HepG2 (cell line): Measurements from ENCODE around the gene HOMEZ. TPM values are rescaled to one million over a fixed set of nuclear protein-coding genes. Genes with fewer than 3 reads are reported as not detected.

ENCODE experiments used
- ATAC-seq: fragments of 200-7000 bp; cut with Tn5 transposase; 3 replicates; pipeline ENCODE4 v1.9.1; 2020; ENCODE audit warnings: mild to moderate bottlenecking, moderate library complexity
- BruUV-seq: library from RNA; stranded (reverse); fragments of 400-500 nt; replicated peaks from 2 replicates; lab custom pipeline; 2021; lab: Mats Ljungman, UMichigan
- CTCF ChIA-PET: fragments of 300-600 bp; formaldehyde crosslinking; extraction: SDS; loops from one replicate; lab custom pipeline; 2021; ENCODE audit warnings: low total read pairs, inconsistent platforms, low intra/inter-chr PET ratio; lab: Yijun Ruan, JAX
- POLR2A ChIA-PET: fragments of 350-600 bp; sonication (Branson Sonifier 250); formaldehyde crosslinking; loops from one replicate; lab custom pipeline; 2020; ENCODE audit warnings: antibody characterized with exemption, inconsistent platforms; lab: Yijun Ruan, JAX
- DNase-seq: peaks from one replicate; pipeline ENCODE4 v3.0.0-alpha.2; 2015; ENCODE audit warnings: low spot score
- FAIRE-seq: peaks from 3 replicates; lab custom pipeline; 2011; peaks lifted over from hg19 to GRCh38; lab: Jason Lieb, UNC
- H2AFZ ChIP-seq: one replicate; pipeline ENCODE4 v1.6.1; 2011; ENCODE audit warnings: low read length, inconsistent platforms
- H3K27ac ChIP-seq: fragments of 300-600 bp; 3 replicates; pipeline ENCODE4 v1.8.0; 2011; ENCODE audit warnings: mixed run types, mild to moderate bottlenecking, mixed read lengths, low read length, inconsistent platforms; ENCODE audit not compliant: insufficient read depth; ENCODE audit errors: extremely low read length
- H3K27me3 ChIP-seq, 2 experiments: fragments of 200-600 bp in 1 of 2; 2 replicates in 1 of 2; 3 replicates in 1 of 2; pipeline versions ENCODE4 v1.6.0 to v1.8.0; 2011; ENCODE audit warnings: low read length in 2 of 2, mild to moderate bottlenecking in 2 of 2, moderate library complexity in 2 of 2, inconsistent platforms in 1 of 2; ENCODE audit not compliant: insufficient read depth in 2 of 2, control insufficient read depth in 1 of 2
- H3K36me3 ChIP-seq, 2 experiments: fragments of 200-600 bp in 1 of 2; replicated peaks in 1 of 2; 2 replicates in 1 of 2; 3 replicates in 1 of 2; pipeline versions ENCODE4 v1.5.1 to v1.8.0; 2011; ENCODE audit warnings: low read length in 2 of 2, inconsistent platforms in 1 of 2; ENCODE audit not compliant: insufficient read depth in 2 of 2, control insufficient read depth in 1 of 2
- H3K4me1 ChIP-seq: 2 replicates; pipeline ENCODE4 v1.5.1; 2012; ENCODE audit warnings: low read length, inconsistent platforms; ENCODE audit not compliant: insufficient read depth
- H3K4me2 ChIP-seq: 2 replicates; pipeline ENCODE4 v1.6.0; 2011; ENCODE audit warnings: low read depth, low read length, inconsistent platforms
- H3K4me3 ChIP-seq, 3 experiments: fragments of 200-600 bp in 1 of 3; sonication (generic), shearing (Covaris generic) in 1 of 3; replicated peaks in 1 of 3; 2 replicates each; pipeline ENCODE4 v1.5.1; 2011 to 2016; ENCODE audit warnings: low read length in 3 of 3, inconsistent platforms in 2 of 3, low read depth in 2 of 3, mild to moderate bottlenecking in 2 of 3, control low read depth in 1 of 3, mixed read lengths in 1 of 3; ENCODE audit not compliant: insufficient read depth in 1 of 3
- H3K79me2 ChIP-seq: one replicate; pipeline ENCODE4 v1.6.1; 2011; ENCODE audit warnings: low read length, inconsistent platforms; ENCODE audit not compliant: insufficient read depth
- H3K9ac ChIP-seq: 2 replicates; pipeline ENCODE4 v1.6.0; 2011; ENCODE audit warnings: mild to moderate bottlenecking, low read depth, low read length, inconsistent platforms; ENCODE audit not compliant: insufficient read depth
- H3K9me3 ChIP-seq: 2 replicates; pipeline ENCODE4 v1.5.1; 2012; ENCODE audit warnings: mild to moderate bottlenecking, low read length
- H4K20me1 ChIP-seq: 2 replicates; pipeline ENCODE4 v1.6.0; 2011; ENCODE audit warnings: inconsistent platforms, mild to moderate bottlenecking, low read length, moderate library complexity; ENCODE audit not compliant: insufficient read depth
- AKAP8 ChIP-seq: sonication (generic); formaldehyde crosslinking; IDR thresholded peaks from 2 replicates; pipeline ENCODE4 v1.5.1; 2020; ENCODE audit warnings: mild to moderate bottlenecking, missing genetic modification reagents
- ATRX ChIP-seq: sonication (generic); formaldehyde crosslinking; IDR thresholded peaks from 2 replicates; pipeline ENCODE4 v1.4.0; 2020; ENCODE audit warnings: missing genetic modification reagents, borderline replicate concordance
- FOXA1 ChIP-seq, 2 experiments: fragments of 450-650 bp in 1 of 2; sonication (generic) in 1 of 2; formaldehyde crosslinking in 1 of 2; IDR thresholded peaks; 2 replicates each; pipeline versions ENCODE4 v1.4.0 to v1.6.1; 2016 to 2020; ENCODE audit warnings: missing genetic modification reagents in 1 of 2
- GATA4 ChIP-seq: sonication (generic); IDR thresholded peaks from 2 replicates; pipeline ENCODE4 v1.6.1; 2016; ENCODE audit warnings: antibody characterized with exemption, low read depth, borderline replicate concordance
- GPBP1L1 ChIP-seq: sonication (generic); formaldehyde crosslinking; IDR thresholded peaks from 2 replicates; pipeline ENCODE4 v1.5.0; 2020; ENCODE audit warnings: mild to moderate bottlenecking, missing genetic modification reagents
- KLF9 ChIP-seq: IDR thresholded peaks from 2 replicates; pipeline ENCODE4 v1.6.1; 2016; ENCODE audit warnings: low read depth
- MZF1 ChIP-seq: sonication (generic); formaldehyde crosslinking; IDR thresholded peaks from 2 replicates; pipeline ENCODE4 v1.8.1; 2023; ENCODE audit warnings: mild to moderate bottlenecking, missing genetic modification reagents, borderline replicate concordance
- RERE ChIP-seq: IDR thresholded peaks from 2 replicates; pipeline ENCODE4 v1.6.1; 2016; ENCODE audit warnings: low read depth, missing genetic modification reagents, missing compliant biosample characterization
- SP1 ChIP-seq, 2 experiments: fragments of 450-650 bp in 1 of 2; sonication (generic) in 1 of 2; formaldehyde crosslinking in 1 of 2; IDR thresholded peaks; 2 replicates each; pipeline versions ENCODE4 v1.4.0 to v1.6.1; 2016 to 2020; ENCODE audit warnings: missing genetic modification reagents in 1 of 2
- SRSF9 ChIP-seq: fragments of 200-400 bp; formaldehyde crosslinking; IDR thresholded peaks from 2 replicates; pipeline ENCODE4 v1.6.1; 2018; ENCODE audit warnings: borderline replicate concordance, mild to moderate bottlenecking, low read depth, low read length; ENCODE audit not compliant: insufficient read depth, poor library complexity, severe bottlenecking
- TFDP2 ChIP-seq: sonication (generic); formaldehyde crosslinking; IDR thresholded peaks from 2 replicates; pipeline ENCODE4 v1.4.0; 2020; ENCODE audit warnings: missing genetic modification reagents
- ZBTB21 ChIP-seq: sonication (generic); formaldehyde crosslinking; IDR thresholded peaks from 2 replicates; pipeline ENCODE4 v1.4.0; 2020; ENCODE audit warnings: missing genetic modification reagents
- ZNF589 ChIP-seq: sonication (generic); formaldehyde crosslinking; conservative IDR thresholded peaks from 2 replicates; pipeline ENCODE4 v1.8.0; 2022; ENCODE audit warnings: mild to moderate bottlenecking, moderate library complexity, missing genetic modification reagents
- ZSCAN12 ChIP-seq: sonication (generic); formaldehyde crosslinking; IDR thresholded peaks from 2 replicates; pipeline ENCODE4 v1.9.0; 2021; ENCODE audit warnings: mild to moderate bottlenecking, missing genetic modification reagents
- WGBS: methylation state at CpG from one replicate; pipeline ENCODE4 v1.1.6; 2017; ENCODE audit warnings: low lambda C conversion rate; 5-methylcytosine and 5-hydroxymethylcytosine counted together
- in situ Hi-C: cut with HindIII; loops from 2 replicates; pipeline ENCODE4 v1.10.0; 2017; ENCODE audit warnings: low pct_unique_long_range_greater_than_20kb; ENCODE audit not compliant: extremely low pct_ligation_motif_present
- intact Hi-C: fragments of 100-400 bp; cut with micrococcal nuclease; formaldehyde crosslinking; loops from one replicate; pipeline ENCODE4 v1.10.0; 2022; ENCODE audit not compliant: unreplicated experiment
- polyA plus RNA-seq, 8 experiments: library from polyadenylated mRNA; depleted of rRNA in 3 of 8; stranded (reverse) in 7 of 8; unstranded in 1 of 8; fragments of >200 nt; fragmentation: Illumina TruSeq in 4 of 8; extraction: Trizol in 4 of 8; gene quantifications; 2 replicates each; pipeline versions ENCODE4 v1.2.1 to v1.2.3, GENCODE V29; 2011 to 2016; ENCODE audit warnings: low read depth in 4 of 8, missing spikeins in 1 of 8, mixed read lengths in 1 of 8; ENCODE audit not compliant: insufficient read depth in 1 of 8
- total RNA-seq, 5 experiments: library from RNA; depleted of rRNA; stranded (reverse); fragments of >200 nt; fragmentation: Illumina TruSeq; extraction: Trizol; gene quantifications; 2 replicates each; pipeline ENCODE4 v1.2.3, GENCODE V29; 2016; ENCODE audit warnings: low read depth in 1 of 5

Gene HOMEZ
- total and polyA plus RNA-seq, 2 of the 13 experiments (the other 11 are each of a cell fraction or from before 2014, with no cell fraction given) = 14.5 to 31.8 TPM

GRCh38 chr14:23286020-23286901, at the start of gene HOMEZ (continued):
- no peak for TF ChIP-seq GPBP1L1 (CRISPR knock-in tag)
- TF ChIP-seq MZF1 (CRISPR knock-in tag) = peak; percentile 40; the same call in 1 of the 2 replicates
- no peak for TF ChIP-seq SRSF9

- DNase-seq = no peak
- intact Hi-C loops = no loop called here
- Histone ChIP-seq H3K4me1 (no peaks in the 10 kb centered on the region), H2AFZ (no peak overlapping the region), H3K4me2 (no peak overlapping the region), H3K27ac (no peak overlapping the region), H3K4me3 (no peak overlapping the region), H3K9me3 (peaks cover 16% of the 10 kb centered on the region), H3K27me3 (peaks cover 0 to 21% of the 10 kb centered on the region in 2 experiments; a peak in 1 of 5 replicates), H3K36me3 (no peaks in the 10 kb centered on the region), H3K79me2 (no peaks in the 10 kb centered on the region), H4K20me1 (no peaks in the 10 kb centered on the region), H3K9ac (no peak overlapping the region)
- in situ Hi-C loops = no loop called here
- 41% methylated on average over 5 of the region's 5 CpGs for WGBS
- POLR2A ChIA-PET = interaction anchor here (1.6 to 2.6 kb wide), 2 partner anchors 9 to 14 kb away, joined by 8 to 16 read pairs; partner anchors contain the start of gene PABPN1
- no peak for ATAC-seq
- CTCF ChIA-PET = no interaction called here
- FAIRE-seq = no peak
- no TSS peak for BruUV-seq
- TF ChIP-seq AKAP8 (CRISPR knock-in tag) (no peak), RERE (CRISPR knock-in tag) (no peak), ZSCAN12 (no peak), GATA4 (no peak), TFDP2 (CRISPR knock-in tag) (no peak), SP1 (IDR thresholded peaks at IDR 0.05) (no peak), SP1 (CRISPR knock-in tag; IDR thresholded peaks at IDR 0.05) (no peak), FOXA1 (IDR thresholded peaks at IDR 0.05) (no peak), FOXA1 (CRISPR knock-in tag; IDR thresholded peaks at IDR 0.05) (no peak), KLF9 (CRISPR knock-in tag) (no peak), ATRX (CRISPR knock-in tag) (no peak), ZBTB21 (CRISPR knock-in tag) (no peak), ZNF589 (no peak)
These were observed 49.7 kb upstream of the HOMEZ start for GRCh38 chr14:23335623-23336022.
